Ascending aorta (tissue), 2 donors: Measurements from ENCODE around the gene MOCS2. TPM values are rescaled to one million over a fixed set of nuclear protein-coding genes. Genes with fewer than 3 reads are reported as not detected.

Experiments used
- DNase-seq, 2 donors: peaks; one replicate each; pipeline ENCODE4 v3.0.0-alpha.2; 2019; ENCODE audit warnings: low spot score in 2 of 2
- H3K27ac ChIP-seq, 2 donors: fragments of 200-600 bp; sonication (generic); one replicate each; pipeline ENCODE4 v1.5.1; 2016 to 2017; ENCODE audit warnings: mild to moderate bottlenecking in 1 of 2
- H3K27me3 ChIP-seq: fragments of 200-600 bp; sonication (generic); one replicate; pipeline ENCODE4 v1.5.1; 2017
- H3K36me3 ChIP-seq, 2 donors: fragments of 200-600 bp; sonication (generic); one replicate each; pipeline ENCODE4 v1.5.1; 2016
- H3K4me1 ChIP-seq, 2 donors: fragments of 200-600 bp; sonication (generic); one replicate each; pipeline ENCODE4 v1.5.1; 2016 to 2017; ENCODE audit warnings: mild to moderate bottlenecking in 1 of 2
- H3K4me3 ChIP-seq, 2 donors: fragments of 200-600 bp; sonication (generic); one replicate each; pipeline ENCODE4 v1.5.1; 2016 to 2017; ENCODE audit warnings: mild to moderate bottlenecking in 1 of 2
- H3K9me3 ChIP-seq, 2 donors: fragments of 200-600 bp; sonication (generic); one replicate each; pipeline ENCODE4 v1.5.1; 2016
- intact Hi-C: fragments of 100-400 bp; cut with DNase I; formaldehyde crosslinking; loops from one replicate; pipeline ENCODE4 v1.15.1; 2023
- total RNA-seq: library from RNA; depleted of rRNA; stranded (reverse); fragments of >200 nt; gene quantifications from one replicate; pipeline ENCODE4 v1.1.0, GENCODE V29; 2016
- TF ChIP-seq, protein P1 (sequence below), 3 experiments: fragments of 200-600 bp in 2 of 3; fragments of 450-650 bp in 1 of 3; sonication (generic) in 2 of 3; IDR thresholded peaks; one replicate each; pipeline ENCODE4 v1.5.1; 2016 to 2019; ENCODE audit warnings: antibody characterized with exemption in 3 of 3, mild to moderate bottlenecking in 1 of 3, moderate library complexity in 1 of 3

The MOCS2 gene
- total RNA-seq, 1 donor from 2014 or later: 21.3 TPM

GRCh38 chr5:53055365-53055764 is 54.2 kb downstream of the MOCS2 start:
- Histone ChIP-seq H3K27me3 (no peaks in the 10 kb centered on the region), H3K4me1 (no peaks in the 10 kb centered on the region), H3K27ac (no peak overlapping the region), H3K9me3 (no peaks in the 10 kb centered on the region), H3K4me3 (no peak overlapping the region), H3K36me3 (no peaks in the 10 kb centered on the region)
- no peak for DNase-seq
- TF ChIP-seq, protein P1, sequence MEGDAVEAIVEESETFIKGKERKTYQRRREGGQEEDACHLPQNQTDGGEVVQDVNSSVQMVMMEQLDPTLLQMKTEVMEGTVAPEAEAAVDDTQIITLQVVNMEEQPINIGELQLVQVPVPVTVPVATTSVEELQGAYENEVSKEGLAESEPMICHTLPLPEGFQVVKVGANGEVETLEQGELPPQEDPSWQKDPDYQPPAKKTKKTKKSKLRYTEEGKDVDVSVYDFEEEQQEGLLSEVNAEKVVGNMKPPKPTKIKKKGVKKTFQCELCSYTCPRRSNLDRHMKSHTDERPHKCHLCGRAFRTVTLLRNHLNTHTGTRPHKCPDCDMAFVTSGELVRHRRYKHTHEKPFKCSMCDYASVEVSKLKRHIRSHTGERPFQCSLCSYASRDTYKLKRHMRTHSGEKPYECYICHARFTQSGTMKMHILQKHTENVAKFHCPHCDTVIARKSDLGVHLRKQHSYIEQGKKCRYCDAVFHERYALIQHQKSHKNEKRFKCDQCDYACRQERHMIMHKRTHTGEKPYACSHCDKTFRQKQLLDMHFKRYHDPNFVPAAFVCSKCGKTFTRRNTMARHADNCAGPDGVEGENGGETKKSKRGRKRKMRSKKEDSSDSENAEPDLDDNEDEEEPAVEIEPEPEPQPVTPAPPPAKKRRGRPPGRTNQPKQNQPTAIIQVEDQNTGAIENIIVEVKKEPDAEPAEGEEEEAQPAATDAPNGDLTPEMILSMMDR (IDR thresholded peaks at IDR 0.05): no peak
- intact Hi-C loops: no loop called here

DNA sequence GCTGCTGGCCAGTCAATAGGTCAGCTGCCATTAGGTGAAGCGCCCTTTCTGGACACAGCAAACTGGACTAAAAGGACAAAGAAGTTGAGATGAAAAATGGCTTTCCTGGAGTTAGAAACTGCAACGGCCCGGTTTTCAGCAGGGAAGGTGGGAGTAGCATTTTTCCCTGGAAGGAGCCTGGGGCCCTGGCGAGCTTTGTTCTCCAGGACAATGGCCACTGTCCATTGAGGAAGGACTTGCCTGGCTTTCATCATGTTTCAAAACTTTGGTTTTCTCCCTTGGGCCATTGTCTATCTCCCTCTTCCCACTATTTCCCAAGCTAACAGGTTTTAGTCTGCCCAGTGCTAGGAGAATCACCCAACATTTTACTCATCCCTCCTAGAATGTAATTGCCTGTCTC is 56.2 kb downstream of the MOCS2 start:
- intact Hi-C loops: no loop called here
- H3K9me3 ChIP-seq: no peaks in the 10 kb centered on the region

DNA sequence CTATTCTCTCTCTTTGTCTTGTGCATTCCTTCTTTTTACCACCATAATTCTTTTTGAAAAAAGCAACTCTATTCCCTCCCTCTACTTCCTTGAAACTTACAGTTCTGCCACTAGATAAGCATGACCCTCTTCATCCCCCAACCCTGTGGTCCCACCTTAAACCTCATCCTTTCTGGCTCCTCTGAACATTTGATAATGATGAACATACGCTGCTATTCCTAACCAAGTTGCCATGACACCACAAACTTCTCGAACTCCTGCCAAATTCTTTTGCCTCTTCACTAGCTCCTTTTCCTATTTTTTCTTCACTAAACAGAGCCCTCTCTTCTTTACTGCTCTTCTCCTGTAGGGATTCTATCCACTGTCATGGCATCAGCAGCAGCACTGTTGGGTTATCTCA is 57.1 kb downstream of the MOCS2 start:
- no peaks in the 10 kb centered on the region for H3K27me3 ChIP-seq

More for the DNA sequence above, 56.2 kb downstream of the MOCS2 start:
- no peak overlapping the region for H3K4me3 ChIP-seq
- H3K4me1 ChIP-seq: no peaks in the 10 kb centered on the region
- H3K36me3 ChIP-seq: no peaks in the 10 kb centered on the region
- H3K27ac ChIP-seq: no peak overlapping the region
- H3K27me3 ChIP-seq: no peaks in the 10 kb centered on the region
- DNase-seq: no peak
- TF ChIP-seq, protein P1 (IDR thresholded peaks at IDR 0.05): no peak

DNA sequence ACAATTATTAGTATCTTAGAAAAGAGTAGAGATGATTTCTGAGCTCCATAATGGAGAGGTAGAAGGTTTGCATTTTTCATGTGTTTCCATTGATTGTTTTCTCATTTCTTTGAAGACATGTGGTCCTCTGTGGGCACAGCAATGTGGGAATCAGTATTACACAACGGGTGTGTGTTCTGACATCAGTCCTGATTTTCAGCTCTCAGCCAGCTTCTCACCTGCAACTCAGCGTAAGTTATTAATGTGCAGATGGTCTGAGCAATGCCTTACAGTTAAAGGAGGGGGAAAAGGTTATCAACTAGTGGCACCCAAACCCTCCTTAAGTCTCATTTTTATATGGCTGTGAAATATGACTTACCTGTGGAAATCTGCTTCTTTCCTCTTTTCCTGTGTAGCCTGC is 61.3 kb downstream of the MOCS2 start:
- H3K4me3 ChIP-seq: no peak overlapping the region
- H3K36me3 ChIP-seq: no peaks in the 10 kb centered on the region
- no peaks in the 10 kb centered on the region for H3K4me1 ChIP-seq
- H3K27ac ChIP-seq: no peak overlapping the region
- no peaks in the 10 kb centered on the region for H3K27me3 ChIP-seq
- intact Hi-C loops: no loop called here
- TF ChIP-seq, protein P1 (IDR thresholded peaks at IDR 0.05): no peak
- no peaks in the 10 kb centered on the region for H3K9me3 ChIP-seq
- DNase-seq: no peak

More for the DNA sequence above, 57.1 kb downstream of the MOCS2 start:
- Histone ChIP-seq H3K9me3 (no peaks in the 10 kb centered on the region), H3K4me1 (no peaks in the 10 kb centered on the region), H3K36me3 (no peaks in the 10 kb centered on the region), H3K4me3 (no peak overlapping the region), H3K27ac (no peak overlapping the region)
- TF ChIP-seq, protein P1 (IDR thresholded peaks at IDR 0.05): no peak
- no peak for DNase-seq
- intact Hi-C loops: no loop called here

Other genes starting within 250 kb of the MOCS2 start
- gene ITGA2, start 120.4 kb downstream of the MOCS2 start, total RNA-seq: 3.2 TPM